ENCODE results near the gene DRD1. TPM values are rescaled to one million over a fixed set of nuclear protein-coding genes. Genes with fewer than 3 reads are reported as not detected.

DRD1 gene
- total and polyA plus RNA-seq, 2 of the 4 experiments (the other 2 are of a cell fraction), result 0.18 to 0.19 TPM

DNA sequence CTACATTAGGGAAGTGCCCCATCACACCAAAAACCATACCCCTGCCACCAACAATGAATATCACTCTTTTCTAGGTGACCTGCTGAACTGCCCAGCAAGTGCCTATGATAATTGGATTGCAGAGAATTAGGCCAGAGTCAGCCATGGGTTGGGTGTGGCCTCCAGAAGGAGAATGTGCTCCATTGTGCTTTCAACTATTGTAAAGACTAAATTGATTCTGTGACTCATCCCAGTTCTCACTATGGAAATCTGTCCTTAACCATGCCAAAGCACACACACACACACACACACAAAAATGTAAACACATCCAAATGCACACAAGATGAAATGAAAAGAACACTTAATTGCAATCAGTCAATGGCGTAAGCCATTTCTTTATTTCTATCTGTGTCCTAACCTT lies 25.7 kb downstream of the DRD1 start:
- H3K79me1 ChIP-seq (ENCODE audit: low read depth in 1 of 2, low read length in 2 of 2), result no peaks in the 10 kb centered on the region
- no peak overlapping the region for H2AK9ac ChIP-seq (replicated peaks; ENCODE audit: low read depth, low read length, poor library complexity)
- H2BK120ac ChIP-seq (ENCODE audit: low read depth, low read length), result no peak overlapping the region
- H2AFZ ChIP-seq (replicated peaks; ENCODE audit: low read length, poor library complexity), result no peak overlapping the region
- no CpG with 5 or more reads among the region's 1 CpG for WGBS, 2 experiments (ENCODE audit: extremely low coverage in 2 of 2, insufficient read length in 1 of 2)
- intact Hi-C loops (cut with micrococcal nuclease) (no loop called here), in situ Hi-C loops (cut with MboI; ENCODE audit: low sequenced_read_pairs) (no loop called here), dilution Hi-C loops (cut with HindIII; ENCODE audit: low sequenced_read_pairs, unreplicated experiment) (no loop called here)
- ChIA-PET POLR2A (ENCODE audit: unreplicated experiment) (no interaction called here), CTCF (no interaction called here)
- no peak overlapping the region for H3K27ac ChIP-seq (ENCODE audit: insufficient read depth, low read length)
- H3K4me3 ChIP-seq (ENCODE audit: insufficient read depth, low read depth, low read length), result no peak overlapping the region
- no peak overlapping the region for H2BK5ac ChIP-seq (ENCODE audit: low read depth, low read length, poor library complexity, severe bottlenecking)
- H3K18ac ChIP-seq (ENCODE audit: low read depth, low read length), result no peak overlapping the region
- H4K8ac ChIP-seq (ENCODE audit: low read depth in 2 of 2, low read length in 2 of 2), result no peak overlapping the region
- no peak overlapping the region for H2AK5ac ChIP-seq (ENCODE audit: low read depth, low read length)
- no peak overlapping the region for H3K4me2 ChIP-seq (ENCODE audit: low read depth, low read length)
- no peak for ATAC-seq (ENCODE audit: low read depth)
- H3K4me1 ChIP-seq (ENCODE audit: control insufficient read depth, insufficient read depth, low read length), result no peaks in the 10 kb centered on the region
- TF ChIP-seq, protein P1, sequence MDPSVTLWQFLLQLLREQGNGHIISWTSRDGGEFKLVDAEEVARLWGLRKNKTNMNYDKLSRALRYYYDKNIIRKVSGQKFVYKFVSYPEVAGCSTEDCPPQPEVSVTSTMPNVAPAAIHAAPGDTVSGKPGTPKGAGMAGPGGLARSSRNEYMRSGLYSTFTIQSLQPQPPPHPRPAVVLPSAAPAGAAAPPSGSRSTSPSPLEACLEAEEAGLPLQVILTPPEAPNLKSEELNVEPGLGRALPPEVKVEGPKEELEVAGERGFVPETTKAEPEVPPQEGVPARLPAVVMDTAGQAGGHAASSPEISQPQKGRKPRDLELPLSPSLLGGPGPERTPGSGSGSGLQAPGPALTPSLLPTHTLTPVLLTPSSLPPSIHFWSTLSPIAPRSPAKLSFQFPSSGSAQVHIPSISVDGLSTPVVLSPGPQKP (IDR thresholded peaks at IDR 0.05; ENCODE audit: borderline replicate concordance, low read depth, low read length), result no peak
- TF ChIP-seq CHD1 (IDR thresholded peaks at IDR 0.05; ENCODE audit: low read depth, low read length) (no peak), CEBPB (IDR thresholded peaks at IDR 0.05; ENCODE audit: low read depth, low read length) (no peak), NFE2L2 (IDR thresholded peaks at IDR 0.05; ENCODE audit: low read depth, low read length) (no peak), RFX5 (IDR thresholded peaks at IDR 0.05; ENCODE audit: low read depth, low read length) (no peak), BHLHE40 (IDR thresholded peaks at IDR 0.05; ENCODE audit: low read depth, low read length) (no peak), MAZ (IDR thresholded peaks at IDR 0.05; ENCODE audit: borderline replicate concordance, low read depth, low read length) (no peak), FOS (IDR thresholded peaks at IDR 0.05; ENCODE audit: low read depth, low read length) (no peak), MAFK (IDR thresholded peaks at IDR 0.05; ENCODE audit: low read depth, low read length) (no peak), RCOR1 (IDR thresholded peaks at IDR 0.05; ENCODE audit: insufficient replicate concordance, low read length) (no peak), SMC3 (IDR thresholded peaks at IDR 0.05; ENCODE audit: low read depth, low read length) (no peak), MXI1 (IDR thresholded peaks at IDR 0.05; ENCODE audit: borderline replicate concordance, low read depth, low read length) (no peak), RAD21 (IDR thresholded peaks at IDR 0.05; ENCODE audit: low read length) (no peak), POLR2A (IDR thresholded peaks at IDR 0.05; ENCODE audit: low read depth, low read length) (no peak)
- TF ChIP-seq, protein P2, sequence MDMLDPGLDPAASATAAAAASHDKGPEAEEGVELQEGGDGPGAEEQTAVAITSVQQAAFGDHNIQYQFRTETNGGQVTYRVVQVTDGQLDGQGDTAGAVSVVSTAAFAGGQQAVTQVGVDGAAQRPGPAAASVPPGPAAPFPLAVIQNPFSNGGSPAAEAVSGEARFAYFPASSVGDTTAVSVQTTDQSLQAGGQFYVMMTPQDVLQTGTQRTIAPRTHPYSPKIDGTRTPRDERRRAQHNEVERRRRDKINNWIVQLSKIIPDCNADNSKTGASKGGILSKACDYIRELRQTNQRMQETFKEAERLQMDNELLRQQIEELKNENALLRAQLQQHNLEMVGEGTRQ (IDR thresholded peaks at IDR 0.05; ENCODE audit: low read depth, low read length), result no peak
- TF ChIP-seq, protein P3, sequence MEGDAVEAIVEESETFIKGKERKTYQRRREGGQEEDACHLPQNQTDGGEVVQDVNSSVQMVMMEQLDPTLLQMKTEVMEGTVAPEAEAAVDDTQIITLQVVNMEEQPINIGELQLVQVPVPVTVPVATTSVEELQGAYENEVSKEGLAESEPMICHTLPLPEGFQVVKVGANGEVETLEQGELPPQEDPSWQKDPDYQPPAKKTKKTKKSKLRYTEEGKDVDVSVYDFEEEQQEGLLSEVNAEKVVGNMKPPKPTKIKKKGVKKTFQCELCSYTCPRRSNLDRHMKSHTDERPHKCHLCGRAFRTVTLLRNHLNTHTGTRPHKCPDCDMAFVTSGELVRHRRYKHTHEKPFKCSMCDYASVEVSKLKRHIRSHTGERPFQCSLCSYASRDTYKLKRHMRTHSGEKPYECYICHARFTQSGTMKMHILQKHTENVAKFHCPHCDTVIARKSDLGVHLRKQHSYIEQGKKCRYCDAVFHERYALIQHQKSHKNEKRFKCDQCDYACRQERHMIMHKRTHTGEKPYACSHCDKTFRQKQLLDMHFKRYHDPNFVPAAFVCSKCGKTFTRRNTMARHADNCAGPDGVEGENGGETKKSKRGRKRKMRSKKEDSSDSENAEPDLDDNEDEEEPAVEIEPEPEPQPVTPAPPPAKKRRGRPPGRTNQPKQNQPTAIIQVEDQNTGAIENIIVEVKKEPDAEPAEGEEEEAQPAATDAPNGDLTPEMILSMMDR (conservative IDR thresholded peaks at IDR 0.05; ENCODE audit: low read depth, low read length), result no peak
- H3K14ac ChIP-seq (replicated peaks; ENCODE audit: low read depth, low read length), result no peak overlapping the region
- no peak overlapping the region for H3K56ac ChIP-seq (ENCODE audit: extremely low read depth, insufficient read depth, low read length)
- no peaks in the 10 kb centered on the region for H3K9me3 ChIP-seq (ENCODE audit: control insufficient read depth, insufficient read depth, low read length)
- H3K9ac ChIP-seq (ENCODE audit: low read depth, low read length), result no peak overlapping the region
- no peak overlapping the region for H4K91ac ChIP-seq (ENCODE audit: insufficient read depth, low read depth, low read length)
- no peak overlapping the region for H3K4ac ChIP-seq (ENCODE audit: low read depth, low read length)
- no peaks in the 10 kb centered on the region for H4K20me1 ChIP-seq (ENCODE audit: insufficient read depth, low read length)
- no peak overlapping the region for H2BK20ac ChIP-seq (ENCODE audit: low read depth, low read length)
- H3K27me3 ChIP-seq (ENCODE audit: control insufficient read depth, insufficient read depth, low read length), result peaks cover under 1% of the 10 kb centered on the region; the same call in 1 of the 2 replicates
- no peaks in the 10 kb centered on the region for H3K9me1 ChIP-seq (ENCODE audit: insufficient read depth, low read length)
- no TSS peak for BruUV-seq (replicated peaks)
- no peaks in the 10 kb centered on the region for H3K36me3 ChIP-seq (ENCODE audit: control insufficient read depth, insufficient read depth, low read length)
- no peak for DNase-seq
- no peak overlapping the region for H3K23ac ChIP-seq (ENCODE audit: low read depth, low read length)
- no peak overlapping the region for H2BK15ac ChIP-seq (ENCODE audit: low read depth, low read length)
- H4K5ac ChIP-seq (ENCODE audit: low read depth, low read length), result no peak overlapping the region

All from IMR-90 (cell line).